ENCODE data around the gene TAF3. TPM values are rescaled to one million over a fixed set of nuclear protein-coding genes. Genes with fewer than 3 reads are reported as not detected.

The TAF3 gene
- total RNA-seq, 1 experiment from 2014 or later = 14.5 TPM

DNA sequence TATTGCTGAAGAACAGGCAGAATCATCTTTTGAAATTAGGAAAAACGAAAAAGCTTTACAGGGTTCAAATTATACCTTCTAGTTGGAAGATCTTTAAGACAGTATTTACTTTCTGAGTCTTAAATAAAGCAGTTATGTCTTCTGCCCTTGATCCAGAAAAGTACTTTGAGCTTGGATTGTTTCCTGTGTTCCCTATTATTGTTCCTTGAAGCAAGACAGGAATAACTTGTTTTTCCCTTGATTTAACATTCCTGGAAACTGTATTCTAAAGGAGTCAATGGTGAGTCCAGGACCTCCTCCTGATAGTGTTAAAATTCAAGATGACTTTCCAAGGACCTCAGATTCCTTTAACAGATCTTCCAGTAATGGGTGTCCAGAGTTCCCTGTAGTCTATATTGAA, 161.9 kb downstream of the TAF3 start:
- Mint-ChIP-seq H3K27me3 (ENCODE audit: unreplicated experiment) (no peaks in the 10 kb centered on the region), H3K4me1 (ENCODE audit: low read depth, unreplicated experiment) (peaks cover 8% of the 10 kb centered on the region), H3K27ac (ENCODE audit: unreplicated experiment) (no peak overlapping the region), H3K9me3 (ENCODE audit: low read depth, unreplicated experiment) (no peaks in the 10 kb centered on the region), H3K36me3 (ENCODE audit: insufficient read depth, unreplicated experiment) (no peaks in the 10 kb centered on the region), H3K4me3 (ENCODE audit: low read depth, unreplicated experiment) (no peak overlapping the region)
- intact Hi-C loops (cut with micrococcal nuclease; ENCODE audit: unreplicated experiment) = no loop called here
- no TSS peak for BruUV-seq (replicated peaks)
- CTCF ChIA-PET = interaction anchor here (0.6 kb wide), 1 partner anchor 204 kb away, joined by 3 read pairs; no protein-coding TSS in a partner anchor
- TF ChIP-seq CTCF (IDR thresholded peaks at IDR 0.05; ENCODE audit: unreplicated experiment) = no peak
- DNase-seq = no peak

DNA sequence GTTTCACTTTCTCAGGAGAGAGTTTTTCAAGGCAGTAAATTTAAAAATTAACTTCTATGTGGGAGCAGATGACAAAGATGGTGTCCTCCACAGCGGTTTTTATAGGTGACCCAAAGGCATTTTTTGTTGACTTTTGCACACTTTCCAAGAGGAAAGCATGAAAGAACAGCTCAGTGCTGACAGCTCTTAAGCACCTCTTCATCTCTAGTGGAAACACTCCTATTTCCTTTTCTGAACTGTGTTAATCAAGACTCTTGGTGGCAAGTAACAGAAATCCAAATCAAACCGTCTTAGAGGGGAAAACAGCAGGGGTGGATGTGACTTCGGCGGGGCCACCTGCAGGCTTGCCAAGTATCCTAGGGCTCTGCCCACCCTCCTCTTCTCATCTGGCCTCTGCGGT, 164.4 kb downstream of the TAF3 start:
- no peak overlapping the region for H3K4me3 Mint-ChIP-seq (ENCODE audit: low read depth, unreplicated experiment)
- H3K27me3 Mint-ChIP-seq (ENCODE audit: unreplicated experiment) = no peaks in the 10 kb centered on the region
- no peak for DNase-seq
- intact Hi-C loops (cut with micrococcal nuclease; ENCODE audit: unreplicated experiment) = no loop called here
- no peak overlapping the region for H3K27ac Mint-ChIP-seq (ENCODE audit: unreplicated experiment)
- no peaks in the 10 kb centered on the region for H3K36me3 Mint-ChIP-seq (ENCODE audit: insufficient read depth, unreplicated experiment)
- BruUV-seq (replicated peaks) = no TSS peak
- TF ChIP-seq CTCF (IDR thresholded peaks at IDR 0.05; ENCODE audit: unreplicated experiment) = no peak
- no peaks in the 10 kb centered on the region for H3K9me3 Mint-ChIP-seq (ENCODE audit: low read depth, unreplicated experiment)
- peaks cover 8% of the 10 kb centered on the region for H3K4me1 Mint-ChIP-seq (ENCODE audit: low read depth, unreplicated experiment)
- CTCF ChIA-PET = no interaction called here

GRCh38 chr10:7984325-7984724, 166.0 kb downstream of the TAF3 start:
- CTCF ChIA-PET = no interaction called here
- Mint-ChIP-seq H3K4me1 (ENCODE audit: low read depth, unreplicated experiment) (peaks cover 8% of the 10 kb centered on the region), H3K27me3 (ENCODE audit: unreplicated experiment) (no peaks in the 10 kb centered on the region), H3K9me3 (ENCODE audit: low read depth, unreplicated experiment) (no peaks in the 10 kb centered on the region), H3K4me3 (ENCODE audit: low read depth, unreplicated experiment) (no peak overlapping the region), H3K27ac (ENCODE audit: unreplicated experiment) (no peak overlapping the region), H3K36me3 (ENCODE audit: insufficient read depth, unreplicated experiment) (no peaks in the 10 kb centered on the region)
- no TSS peak for BruUV-seq (replicated peaks)
- intact Hi-C loops (cut with micrococcal nuclease; ENCODE audit: unreplicated experiment) = no loop called here
- no peak for TF ChIP-seq CTCF (IDR thresholded peaks at IDR 0.05; ENCODE audit: unreplicated experiment)
- DNase-seq = no peak

DNA sequence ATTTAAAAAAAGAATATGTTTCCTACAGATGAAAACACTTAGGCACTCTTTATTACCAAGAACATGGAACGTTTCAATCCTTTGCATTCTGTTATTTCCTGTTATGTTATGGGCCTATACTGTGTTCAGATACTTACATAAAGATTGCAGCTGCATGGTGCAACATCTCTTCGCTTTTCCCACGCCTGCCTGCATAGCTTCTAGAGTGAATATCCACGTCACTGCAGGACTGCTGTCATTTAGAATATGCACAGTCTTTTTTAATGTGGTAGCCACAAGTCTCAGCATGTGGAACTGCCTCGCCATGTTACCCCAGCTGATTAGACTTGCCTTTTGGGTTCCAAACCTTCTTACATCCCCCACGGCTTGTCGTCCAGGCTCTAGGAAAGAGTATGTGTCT, 166.6 kb downstream of the TAF3 start:
- no peak for DNase-seq
- no peak for TF ChIP-seq CTCF (IDR thresholded peaks at IDR 0.05; ENCODE audit: unreplicated experiment)
- H3K27ac Mint-ChIP-seq (ENCODE audit: unreplicated experiment) = no peak overlapping the region
- H3K4me1 Mint-ChIP-seq (ENCODE audit: low read depth, unreplicated experiment) = peaks cover 4% of the 10 kb centered on the region
- CTCF ChIA-PET = interaction anchor here (1.2 kb wide), 1 partner anchor 1264 kb away, joined by 7 read pairs; no protein-coding TSS in a partner anchor
- BruUV-seq (replicated peaks) = no TSS peak
- no peak overlapping the region for H3K4me3 Mint-ChIP-seq (ENCODE audit: low read depth, unreplicated experiment)
- no peaks in the 10 kb centered on the region for H3K36me3 Mint-ChIP-seq (ENCODE audit: insufficient read depth, unreplicated experiment)
- intact Hi-C loops (cut with micrococcal nuclease; ENCODE audit: unreplicated experiment) = no loop called here
- H3K27me3 Mint-ChIP-seq (ENCODE audit: unreplicated experiment) = no peaks in the 10 kb centered on the region
- H3K9me3 Mint-ChIP-seq (ENCODE audit: low read depth, unreplicated experiment) = no peaks in the 10 kb centered on the region

Data from Calu3 (cell line).